ENCODE measurements around the gene FYN.

Gene FYN

DNA sequence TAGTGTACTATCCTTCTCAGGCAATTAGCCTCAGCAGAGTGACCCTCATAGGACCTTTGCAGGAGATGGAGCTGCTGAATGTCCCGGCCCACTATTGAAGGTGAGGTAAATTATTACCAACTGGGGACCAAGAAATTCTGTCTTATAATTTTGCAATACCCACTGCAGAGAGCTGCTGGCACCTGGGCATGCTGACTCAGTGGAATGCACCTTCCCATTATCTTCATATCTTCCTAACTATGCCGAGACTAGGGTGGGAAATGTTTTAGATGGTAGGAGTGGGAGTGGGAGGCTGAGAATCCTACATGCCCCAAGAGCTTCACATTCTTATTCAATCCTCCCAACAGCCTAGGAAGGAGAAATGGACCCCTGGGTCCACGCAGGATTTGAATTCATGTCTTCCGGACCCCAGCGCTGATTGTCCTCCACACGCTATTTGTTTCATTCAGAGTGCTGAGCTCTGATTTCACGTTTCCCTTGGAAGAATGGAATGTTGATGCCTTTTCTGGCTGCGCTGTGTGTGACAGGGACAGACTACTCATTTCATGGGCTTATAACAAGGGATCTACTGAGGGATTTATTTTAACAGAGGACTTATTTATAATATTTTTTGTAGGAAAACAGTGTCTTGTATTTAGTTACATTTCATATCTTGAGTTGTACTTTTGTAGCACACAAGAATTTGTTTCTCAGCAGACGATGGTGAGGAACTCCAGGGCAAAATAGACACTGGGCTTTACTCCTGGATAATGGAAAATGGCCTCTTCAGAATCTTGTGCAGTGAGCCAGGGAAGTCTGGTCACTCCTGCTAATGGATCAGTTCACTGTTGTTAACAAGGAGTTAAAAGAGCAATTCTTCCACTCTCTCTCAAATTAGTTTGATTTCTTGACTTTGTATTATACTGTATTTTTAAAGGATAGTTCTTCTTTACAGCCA is 66.4 kb downstream of the FYN start:
- DNase-seq (ENCODE audit: low read depth in 3 of 3), result no peak

DNA sequence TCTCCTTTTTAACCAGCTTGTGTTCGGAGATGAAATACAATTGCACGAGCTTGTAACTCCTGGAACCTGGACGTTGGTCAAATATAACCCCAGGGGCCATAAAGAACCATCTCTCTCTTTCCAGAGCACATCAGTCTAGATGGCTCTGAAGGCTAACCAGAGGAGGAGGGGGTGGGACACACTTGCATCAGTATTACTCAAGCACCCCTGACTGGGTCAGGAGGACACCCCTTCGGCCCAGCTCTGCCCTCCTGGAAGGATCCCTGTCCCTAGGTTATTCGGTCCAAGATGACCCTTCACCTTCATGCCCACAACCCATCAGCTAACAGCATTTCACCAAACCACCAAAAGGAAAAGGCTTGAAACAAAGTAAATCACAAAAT is 67.1 kb downstream of the FYN start:
- no peak for DNase-seq (ENCODE audit: low read depth in 3 of 3)

DNA sequence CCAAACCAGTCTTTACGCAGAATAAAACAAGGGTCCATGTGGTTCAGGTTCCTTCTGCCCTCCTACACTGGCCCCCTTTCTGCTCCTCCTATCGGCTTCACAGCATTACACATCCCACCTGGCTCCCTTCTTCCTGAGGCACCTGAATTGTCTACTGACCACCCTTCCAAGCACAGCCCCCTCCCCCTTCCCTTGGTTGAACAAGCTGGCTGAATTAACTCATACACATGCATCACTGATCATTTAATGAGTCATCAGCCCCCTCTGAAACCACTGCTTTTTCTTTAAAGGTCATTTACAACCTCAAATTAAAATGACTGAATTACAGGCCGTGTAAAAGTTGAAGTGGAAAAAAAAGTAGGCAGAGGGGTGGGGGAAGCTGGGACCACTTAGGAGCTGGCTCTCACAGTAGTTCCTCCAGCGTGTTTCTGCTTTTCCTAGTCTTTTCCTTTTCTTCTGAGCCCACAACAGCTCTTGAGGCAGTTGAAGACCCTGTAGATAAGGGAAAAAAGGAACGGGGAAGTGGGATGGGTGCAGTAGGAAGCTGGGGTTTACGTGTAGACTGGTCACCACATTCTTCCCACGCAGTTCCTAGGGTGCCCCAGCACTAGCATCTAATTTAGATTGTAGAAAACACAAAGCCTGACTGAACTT is 67.6 kb downstream of the FYN start:
- peak in 2 of 3 experiments; percentile 47 to 51 for DNase-seq (ENCODE audit: low read depth in 3 of 3)

- peak in 2 of 3 experiments; percentile 55 to 57 for DNase-seq (ENCODE audit: low read depth in 3 of 3)
These were observed 68.5 kb downstream of the FYN start for GRCh38 chr6:111804627-111805235.

DNA sequence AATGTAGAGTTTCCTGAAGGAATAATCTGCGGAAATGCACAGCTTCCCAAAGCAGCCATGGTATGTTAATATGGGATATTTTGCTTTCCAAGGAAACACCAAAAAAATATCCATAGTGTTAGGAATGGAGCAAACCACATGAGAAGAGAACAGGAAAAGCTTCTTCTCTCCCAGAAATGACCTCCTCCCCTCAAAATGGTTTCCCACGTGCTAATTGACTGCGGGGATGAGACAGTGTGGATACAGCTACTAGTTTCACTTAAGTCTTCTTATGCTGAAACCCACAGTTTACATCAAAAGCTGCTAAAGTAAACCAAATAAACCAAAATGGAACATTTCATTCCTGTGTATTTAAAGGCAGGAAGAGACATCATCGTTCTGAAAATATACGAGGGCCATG is 69.4 kb downstream of the FYN start:
- DNase-seq (ENCODE audit: low read depth in 3 of 3), result no peak

DNA sequence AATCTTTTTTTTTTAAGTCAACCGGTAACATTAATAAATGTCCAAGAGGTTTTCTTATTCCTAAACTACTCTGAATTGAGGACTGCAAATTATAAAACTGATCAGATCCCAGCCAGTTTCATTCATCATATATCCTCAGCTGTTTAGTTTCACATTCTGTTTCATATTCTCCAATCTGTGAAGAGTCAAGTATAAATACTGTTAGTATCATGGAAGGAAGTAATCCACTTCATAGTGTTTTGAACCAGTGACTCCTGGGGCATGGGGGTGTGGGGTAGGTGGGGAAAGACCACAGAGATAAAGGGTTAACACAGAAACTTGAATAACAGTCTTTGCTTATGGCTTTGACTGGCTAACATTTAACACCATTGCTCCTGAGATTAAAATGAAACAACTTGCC is 69.9 kb downstream of the FYN start:
- DNase-seq (ENCODE audit: low read depth in 3 of 3), result peak in 1 of 3 experiments; percentile 44

DNA sequence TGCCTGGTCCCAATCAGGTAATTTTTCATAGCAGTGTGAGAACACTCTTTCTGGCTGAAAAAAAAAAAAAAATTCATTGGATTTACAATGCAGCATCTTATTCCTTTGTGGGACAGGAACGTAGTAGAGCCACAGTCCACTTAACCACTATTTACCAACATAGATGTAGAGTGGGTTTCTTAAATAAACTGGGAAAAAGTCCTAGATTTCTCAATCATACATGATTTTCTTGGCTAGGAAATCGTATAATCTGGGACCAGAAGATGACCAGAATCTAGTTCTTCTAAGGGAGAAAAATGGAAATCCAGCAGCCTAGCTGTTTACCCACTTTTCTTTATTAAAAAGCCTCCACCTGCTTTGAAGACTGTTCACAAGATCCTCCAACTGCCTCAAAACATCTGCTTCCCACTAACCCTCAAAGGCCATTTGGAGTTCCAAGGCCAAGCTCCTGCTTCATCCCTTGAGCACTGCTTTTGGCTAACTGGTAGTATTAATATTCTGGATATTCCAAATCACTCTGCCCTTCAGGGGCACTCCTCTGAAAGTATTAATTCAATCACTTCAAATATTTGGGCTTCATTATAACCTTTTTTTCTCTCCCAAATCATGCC is 70.4 kb downstream of the FYN start:
- no peak for DNase-seq (ENCODE audit: low read depth in 3 of 3)

DNA sequence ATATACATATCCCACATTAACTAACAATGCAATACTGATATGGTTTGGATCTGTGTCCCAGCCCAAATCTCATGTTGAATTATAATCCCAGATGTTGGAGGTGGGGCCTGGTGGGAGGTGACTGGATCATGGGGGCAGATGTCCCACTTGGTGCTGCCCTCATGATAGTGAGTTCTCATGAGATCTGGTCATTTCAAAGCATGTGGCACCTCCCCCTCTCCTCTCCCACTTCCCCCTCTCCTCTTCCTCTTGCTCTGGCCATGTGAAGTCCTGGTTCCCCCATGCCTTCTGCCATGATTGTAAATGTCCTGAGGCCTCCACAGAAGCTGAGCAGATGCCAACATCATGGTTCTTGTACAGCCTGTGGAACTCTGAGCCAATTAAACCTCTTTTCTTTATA is 71.2 kb downstream of the FYN start:
- DNase-seq (ENCODE audit: low read depth in 3 of 3), result no peak

GRCh38 chr6:111800821-111801220 is 72.4 kb downstream of the FYN start:
- no peak for DNase-seq (ENCODE audit: low read depth in 3 of 3)

- no peak for DNase-seq (ENCODE audit: low read depth in 3 of 3)
These were observed 72.9 kb downstream of the FYN start for GRCh38 chr6:111800259-111800765.

DNA sequence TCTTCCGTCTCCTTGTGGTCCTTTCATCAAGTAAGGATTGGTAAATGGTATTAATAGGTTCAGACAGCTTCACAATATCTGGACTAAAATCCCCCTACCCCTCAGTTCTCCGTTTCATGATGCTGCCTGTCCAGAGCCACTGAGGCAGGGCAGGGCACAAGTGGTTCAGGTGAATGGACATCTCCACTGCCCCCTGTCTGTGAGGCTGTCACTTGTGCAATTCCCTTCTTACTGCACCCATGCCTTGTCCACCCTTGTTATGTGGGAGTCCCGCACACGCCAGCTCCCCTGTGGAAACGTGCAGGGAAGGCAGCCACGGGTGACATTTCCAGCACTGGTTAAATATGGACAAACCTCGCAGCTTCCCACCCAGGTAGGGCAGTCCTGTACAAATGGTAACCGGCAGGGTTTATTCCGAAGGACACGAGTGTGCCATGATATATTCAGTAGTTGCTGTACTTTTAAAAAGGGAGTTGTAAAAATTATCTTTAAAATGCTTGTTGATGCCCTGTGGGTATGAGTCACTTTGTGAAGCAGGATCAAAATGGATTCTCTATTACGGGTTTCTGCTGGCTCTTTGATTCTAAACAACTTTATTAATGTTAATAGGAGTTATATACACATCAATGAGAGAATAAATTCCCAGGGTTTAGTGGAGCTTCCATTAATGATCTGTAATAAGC is 73.5 kb downstream of the FYN start:
- no peak for DNase-seq (ENCODE audit: low read depth in 3 of 3)

GRCh38 chr6:111798281-111798725 is 74.9 kb downstream of the FYN start:
- DNase-seq (ENCODE audit: low read depth in 3 of 3), result no peak

DNA sequence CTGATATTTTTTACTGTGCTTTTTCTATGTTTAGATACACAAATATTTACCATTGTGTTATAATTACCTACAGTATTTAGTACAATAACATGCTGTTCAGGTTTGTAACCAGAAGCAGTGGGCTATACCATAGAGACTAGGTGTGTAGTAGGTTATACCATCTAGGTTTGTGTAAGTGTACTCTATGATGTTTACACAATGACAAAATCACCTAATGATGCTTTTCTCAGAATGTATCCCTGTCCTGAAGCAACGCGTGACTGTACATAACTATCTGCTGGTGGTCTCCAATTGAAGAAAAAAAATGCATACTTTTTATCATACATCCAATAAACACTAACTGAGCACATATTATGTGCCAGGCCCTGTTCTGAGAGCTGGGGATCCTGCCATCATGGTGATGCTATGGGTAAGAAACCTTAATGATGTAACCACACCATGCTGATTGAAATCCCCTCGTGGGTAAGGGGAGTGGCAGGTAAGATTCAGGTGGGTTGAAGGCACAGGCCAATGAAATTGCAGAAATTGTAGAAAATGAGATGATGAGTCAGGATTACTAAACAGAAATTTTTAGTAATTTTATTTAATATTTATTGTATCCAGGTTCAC is 76.8 kb downstream of the FYN start:
- no peak for DNase-seq (ENCODE audit: low read depth in 3 of 3)

- no peak for DNase-seq (ENCODE audit: low read depth in 3 of 3)
These were observed 77.7 kb downstream of the FYN start for GRCh38 chr6:111795558-111795957.

DNA sequence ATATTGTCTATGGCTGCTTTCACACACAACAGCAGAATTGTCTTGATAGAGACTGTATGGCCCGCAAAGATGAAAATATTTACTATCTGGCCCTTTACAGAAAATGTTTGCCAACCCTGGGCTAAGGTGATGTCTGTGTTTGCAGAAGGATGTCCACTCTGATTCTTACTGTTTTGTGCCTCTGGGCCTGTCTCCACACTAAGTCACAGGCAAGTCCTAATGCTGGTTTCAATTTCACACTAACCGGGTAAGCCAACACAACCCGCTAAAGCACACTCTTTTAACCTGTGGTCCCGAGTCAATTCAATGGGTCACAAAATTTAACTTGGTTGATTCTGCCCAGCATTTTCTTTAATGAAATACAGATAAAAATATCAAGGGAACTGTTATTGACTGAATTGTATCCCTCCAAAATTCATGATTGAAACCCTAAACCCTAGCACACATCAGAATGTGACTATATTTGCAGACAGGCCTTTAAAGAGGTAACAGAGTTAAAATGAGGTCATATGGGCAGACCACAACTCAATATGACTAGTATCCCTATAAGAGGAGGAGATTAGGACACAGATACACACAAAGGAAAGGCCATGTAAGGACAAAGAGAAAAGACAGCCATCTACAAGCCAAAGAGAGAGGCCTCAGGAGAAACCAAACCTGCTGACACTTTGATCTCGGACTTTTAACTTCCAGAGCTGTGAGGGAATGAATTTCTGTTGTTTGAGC is 78.4 kb downstream of the FYN start:
- DNase-seq (ENCODE audit: low read depth in 3 of 3), result no peak

GRCh38 chr6:111794300-111794699 is 79.0 kb downstream of the FYN start:
- DNase-seq (ENCODE audit: low read depth in 3 of 3), result no peak

DNA sequence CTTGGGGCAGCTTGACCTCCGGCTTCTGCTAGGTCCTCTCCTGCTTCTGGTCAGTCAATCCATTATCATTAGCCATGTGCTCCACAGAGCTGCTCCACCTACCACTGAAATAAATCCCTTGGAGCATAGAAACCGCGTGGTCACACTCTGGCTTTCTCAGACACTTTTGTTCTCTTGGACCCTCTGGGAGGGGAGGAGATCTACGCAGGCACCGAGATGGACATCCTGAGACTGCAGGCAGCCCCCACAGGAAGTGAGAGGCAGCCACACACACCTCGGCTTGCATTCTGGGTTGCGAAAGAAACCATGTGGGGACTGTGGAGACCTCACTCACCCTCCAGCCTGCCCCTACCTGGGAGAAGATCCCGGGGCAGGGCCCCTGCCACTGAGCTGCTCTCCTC is 79.5 kb downstream of the FYN start:
- peak in 1 of 3 experiments; percentile 41 for DNase-seq (ENCODE audit: low read depth in 3 of 3)

- DNase-seq (ENCODE audit: low read depth in 3 of 3), result no peak
These were observed 80.1 kb downstream of the FYN start for GRCh38 chr6:111792914-111793700.

- DNase-seq (ENCODE audit: low read depth in 3 of 3), result no peak
These were observed 81.0 kb downstream of the FYN start for GRCh38 chr6:111792241-111792640.
